AG04449 (cell line): ENCODE data around the gene EPHB2.

ENCODE experiments used
- CTCF ChIA-PET: fragments of 350-600 bp; formaldehyde crosslinking; extraction: SDS; loops from one replicate; lab custom pipeline; 2021; ENCODE audit warnings: antibody characterized with exemption; lab: Yijun Ruan, JAX
- POLR2A ChIA-PET: fragments of 400-600, 350-600 bp; formaldehyde crosslinking; extraction: SDS; loops from one replicate; lab custom pipeline; 2020; ENCODE audit warnings: antibody characterized with exemption, inconsistent platforms; lab: Yijun Ruan, JAX
- DNase-seq: peaks from one replicate; pipeline ENCODE4 v3.0.0-alpha.2; 2010; ENCODE audit warnings: low read depth, low spot score
- H3K4me3 ChIP-seq: 2 replicates; pipeline ENCODE4 v1.5.1; 2011; ENCODE audit warnings: low read depth, mild to moderate bottlenecking, control low read depth, low read length
- CTCF ChIP-seq: IDR thresholded peaks from one replicate; pipeline ENCODE4 v1.5.1; 2011; ENCODE audit warnings: mild to moderate bottlenecking, moderate library complexity, low read length, control low read depth, inconsistent platforms; ENCODE audit not compliant: insufficient read depth; ENCODE audit errors: missing control alignments

EPHB2 gene

GRCh38 chr1:22852144-22852655 is 141.6 kb downstream of the EPHB2 start:
- TF ChIP-seq CTCF: no peak
- POLR2A ChIA-PET: interaction anchor here (1.6 kb wide), 1 partner anchor 16 kb away, joined by 4 read pairs; no protein-coding TSS in a partner anchor
- no peak overlapping the region for H3K4me3 ChIP-seq
- CTCF ChIA-PET: interaction anchor here (0.8 to 8.4 kb wide), 4 partner anchors 10 to 148 kb away, joined by 3 to 86 read pairs (median 8); no protein-coding TSS in a partner anchor
- DNase-seq: no peak

- no peak for TF ChIP-seq CTCF
- ChIA-PET CTCF (interaction anchor here (1.1 to 8.4 kb wide), 4 partner anchors 9 to 149 kb away, joined by 3 to 86 read pairs (median 4); no protein-coding TSS in a partner anchor), POLR2A (no interaction called here)
- DNase-seq: no peak
- H3K4me3 ChIP-seq: no peak overlapping the region
These were observed 143.1 kb downstream of the EPHB2 start for GRCh38 chr1:22853651-22854185.

- no peak overlapping the region for H3K4me3 ChIP-seq
- ChIA-PET CTCF (no interaction called here), POLR2A (no interaction called here)
- no peak for DNase-seq
- TF ChIP-seq CTCF: no peak
These were observed 144.3 kb downstream of the EPHB2 start for GRCh38 chr1:22854688-22855565.

GRCh38 chr1:22855668-22856606 is 145.3 kb downstream of the EPHB2 start:
- no peak for DNase-seq
- TF ChIP-seq CTCF: no peak
- H3K4me3 ChIP-seq: no peak overlapping the region
- CTCF ChIA-PET: no interaction called here
- POLR2A ChIA-PET: no interaction called here

GRCh38 chr1:22857661-22858060 is 147.0 kb downstream of the EPHB2 start:
- POLR2A ChIA-PET: no interaction called here
- no peak for TF ChIP-seq CTCF
- no peak for DNase-seq
- no peak overlapping the region for H3K4me3 ChIP-seq
- CTCF ChIA-PET: interaction anchor here (0.8 to 1.2 kb wide), 3 partner anchors 22 to 187 kb away, joined by 3 to 7 read pairs (median 3); no protein-coding TSS in a partner anchor
